Upper lobe of left lung (tissue), 4 donors: ENCODE measurements around the gene SLFN13.

Source experiments
- EP300 ChIP-seq, 4 donors: sonication (generic); formaldehyde crosslinking; IDR thresholded peaks; one replicate each; pipeline ENCODE4 v1.5.1; 2017; ENCODE audit warnings: antibody characterized with exemption in 4 of 4, control low read depth in 2 of 4
- TF ChIP-seq, protein P1 (sequence below), 6 experiments: fragments of 450-650 bp in 4 of 6; fragments of 200-600 bp in 2 of 6; sonication (generic) in 2 of 6; IDR thresholded peaks; one replicate each; pipeline ENCODE4 v1.5.1; 2016 to 2019; ENCODE audit warnings: antibody characterized with exemption in 6 of 6

DNA sequence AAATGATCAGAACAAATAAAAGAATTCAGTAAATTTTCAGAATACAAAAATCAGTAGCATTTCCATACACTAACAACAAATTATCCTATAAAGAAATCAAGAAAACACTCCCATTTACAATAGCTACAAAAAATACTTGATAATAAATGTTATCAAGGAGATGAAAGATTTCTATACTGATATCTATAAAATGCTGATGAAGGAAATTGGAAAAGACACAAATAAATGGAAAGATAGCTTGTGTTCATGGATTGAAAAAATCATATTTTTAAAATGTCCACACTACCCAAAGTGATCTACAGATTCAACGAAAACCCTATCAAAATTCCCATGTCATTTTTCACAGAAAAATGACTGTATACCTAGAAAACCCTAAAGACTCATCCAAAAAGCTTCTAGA, 34.3 kb downstream of the SLFN13 start:
- TF ChIP-seq, protein P1, sequence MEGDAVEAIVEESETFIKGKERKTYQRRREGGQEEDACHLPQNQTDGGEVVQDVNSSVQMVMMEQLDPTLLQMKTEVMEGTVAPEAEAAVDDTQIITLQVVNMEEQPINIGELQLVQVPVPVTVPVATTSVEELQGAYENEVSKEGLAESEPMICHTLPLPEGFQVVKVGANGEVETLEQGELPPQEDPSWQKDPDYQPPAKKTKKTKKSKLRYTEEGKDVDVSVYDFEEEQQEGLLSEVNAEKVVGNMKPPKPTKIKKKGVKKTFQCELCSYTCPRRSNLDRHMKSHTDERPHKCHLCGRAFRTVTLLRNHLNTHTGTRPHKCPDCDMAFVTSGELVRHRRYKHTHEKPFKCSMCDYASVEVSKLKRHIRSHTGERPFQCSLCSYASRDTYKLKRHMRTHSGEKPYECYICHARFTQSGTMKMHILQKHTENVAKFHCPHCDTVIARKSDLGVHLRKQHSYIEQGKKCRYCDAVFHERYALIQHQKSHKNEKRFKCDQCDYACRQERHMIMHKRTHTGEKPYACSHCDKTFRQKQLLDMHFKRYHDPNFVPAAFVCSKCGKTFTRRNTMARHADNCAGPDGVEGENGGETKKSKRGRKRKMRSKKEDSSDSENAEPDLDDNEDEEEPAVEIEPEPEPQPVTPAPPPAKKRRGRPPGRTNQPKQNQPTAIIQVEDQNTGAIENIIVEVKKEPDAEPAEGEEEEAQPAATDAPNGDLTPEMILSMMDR (IDR thresholded peaks at IDR 0.05), result no peak
- TF ChIP-seq EP300 (IDR thresholded peaks at IDR 0.05), result no peak
